Endothelial cell of umbilical vein (primary cell): Measurements from ENCODE around the gene GATM. TPM values are rescaled to one million over a fixed set of nuclear protein-coding genes. Genes with fewer than 3 reads are reported as not detected.

Source experiments
- BruUV-seq: library from RNA; stranded (reverse); fragments of 400-500 nt; replicated peaks from 2 replicates; lab custom pipeline; 2021; lab: Mats Ljungman, UMichigan
- CTCF ChIA-PET: fragments of 300-600, 350-600 bp; sonication (Branson Sonifier 250); formaldehyde crosslinking; loops from one replicate; lab custom pipeline; 2021; ENCODE audit warnings: antibody characterized with exemption, inconsistent platforms; lab: Charles Lee
- POLR2A ChIA-PET: fragments of 300-600, 350-600 bp; sonication (Branson Sonifier 250); formaldehyde crosslinking; loops from one replicate; lab custom pipeline; 2021; ENCODE audit warnings: antibody characterized with exemption, inconsistent platforms; lab: Charles Lee
- DNase-seq: peaks from one replicate; pipeline ENCODE4 v3.0.0-alpha.2; 2011; ENCODE audit warnings: low read depth, low spot score
- FAIRE-seq: peaks from 2 replicates; lab custom pipeline; 2011; peaks lifted over from hg19 to GRCh38; lab: Jason Lieb, UNC
- H2AFZ ChIP-seq: 2 replicates; pipeline ENCODE4 v1.6.0; 2012; ENCODE audit warnings: low read depth, low read length, control low read depth, inconsistent platforms
- H3K27ac ChIP-seq: 2 replicates; pipeline ENCODE4 v1.5.1; 2011; ENCODE audit warnings: low read depth, mild to moderate bottlenecking, control low read depth, low read length, moderate library complexity; ENCODE audit not compliant: insufficient read depth
- H3K27me3 ChIP-seq, 2 experiments: 2 replicates each; pipeline versions ENCODE4 v1.6.0 to v1.6.1; 2011; ENCODE audit warnings: low read length in 2 of 2, mixed read lengths in 1 of 2; ENCODE audit not compliant: control insufficient read depth in 2 of 2, insufficient read depth in 2 of 2
- H3K36me3 ChIP-seq, 2 experiments: 2 replicates in 1 of 2; 3 replicates in 1 of 2; pipeline ENCODE4 v1.5.1; 2011; ENCODE audit warnings: low read length in 2 of 2, mild to moderate bottlenecking in 1 of 2, moderate library complexity in 1 of 2; ENCODE audit not compliant: control insufficient read depth in 2 of 2, insufficient read depth in 2 of 2; ENCODE audit errors: extremely low read depth in 1 of 2
- H3K4me1 ChIP-seq: 3 replicates; pipeline ENCODE4 v1.5.1; 2011; ENCODE audit warnings: mild to moderate bottlenecking, low read length; ENCODE audit not compliant: control insufficient read depth, insufficient read depth; ENCODE audit errors: extremely low read depth
- H3K4me2 ChIP-seq: 2 replicates; pipeline ENCODE4 v1.6.1; 2011; ENCODE audit warnings: low read length, control low read depth, mixed read lengths; ENCODE audit not compliant: insufficient read depth
- H3K4me3 ChIP-seq, 3 experiments: fragments of 200-600 bp in 1 of 3; sonication (generic), shearing (Covaris generic) in 1 of 3; replicated peaks in 1 of 3; 2 replicates each; pipeline ENCODE4 v1.5.1; 2011 to 2016; ENCODE audit warnings: control low read depth in 3 of 3, low read length in 3 of 3, mild to moderate bottlenecking in 2 of 3, inconsistent platforms in 1 of 3, low read depth in 1 of 3, moderate library complexity in 1 of 3; ENCODE audit not compliant: insufficient read depth in 1 of 3
- H3K79me2 ChIP-seq: 2 replicates; pipeline ENCODE4 v1.6.0; 2012; ENCODE audit warnings: low read length, inconsistent platforms; ENCODE audit not compliant: control insufficient read depth, insufficient read depth
- H3K9ac ChIP-seq: replicated peaks from 2 replicates; pipeline ENCODE3; 2011; ENCODE audit warnings: low read length, control low read depth; ENCODE audit not compliant: insufficient read depth; ENCODE audit errors: extremely low read depth
- H3K9me1 ChIP-seq: replicated peaks from 3 replicates; pipeline ENCODE4 v1.6.0; 2011; ENCODE audit warnings: mild to moderate bottlenecking, low read length; ENCODE audit not compliant: control insufficient read depth, insufficient read depth; ENCODE audit errors: extremely low read depth
- H3K9me3 ChIP-seq: replicated peaks from 2 replicates; pipeline ENCODE4 v1.5.1; 2012; ENCODE audit warnings: low read length, inconsistent platforms; ENCODE audit not compliant: control insufficient read depth, insufficient read depth
- H4K20me1 ChIP-seq: replicated peaks from 2 replicates; pipeline ENCODE3; 2011; ENCODE audit warnings: mild to moderate bottlenecking, low read length; ENCODE audit not compliant: control insufficient read depth, insufficient read depth; ENCODE audit errors: extremely low read depth
- EZH2 ChIP-seq: IDR thresholded peaks from 2 replicates; pipeline ENCODE4 v1.6.1; 2012; ENCODE audit warnings: borderline replicate concordance, low read depth, mild to moderate bottlenecking, moderate library complexity, low read length, inconsistent platforms; ENCODE audit not compliant: severe bottlenecking
- FOS ChIP-seq: IDR thresholded peaks from 2 replicates; pipeline ENCODE4 v1.6.1; 2011; ENCODE audit warnings: mild to moderate bottlenecking, low read length, moderate library complexity, borderline replicate concordance; ENCODE audit not compliant: insufficient read depth
- GATA2 ChIP-seq: IDR thresholded peaks from 2 replicates; pipeline ENCODE4 v1.7.0; 2011; ENCODE audit warnings: low read depth, mild to moderate bottlenecking, moderate library complexity, mixed read lengths, low read length; ENCODE audit not compliant: insufficient read length, insufficient read depth
- JUN ChIP-seq: IDR thresholded peaks from 2 replicates; pipeline ENCODE4 v1.6.1; 2011; ENCODE audit warnings: borderline replicate concordance, low read depth; ENCODE audit not compliant: insufficient read length, insufficient read depth
- MYC ChIP-seq: IDR thresholded peaks from one replicate; pipeline ENCODE4 v1.6.1; 2011; ENCODE audit warnings: mild to moderate bottlenecking, low read depth, low read length
- POLR2A ChIP-seq: IDR thresholded peaks from 2 replicates; pipeline ENCODE4 v1.6.1; 2012; ENCODE audit warnings: low read depth, mild to moderate bottlenecking, control low read depth, low read length
- POLR2AphosphoS5 ChIP-seq: IDR thresholded peaks from 2 replicates; pipeline ENCODE4 v1.6.1; 2012; ENCODE audit warnings: low read depth, mild to moderate bottlenecking, control low read depth, low read length, moderate library complexity; ENCODE audit not compliant: insufficient read depth
- dilution Hi-C: fragments of 300-500 bp; cut with MboI; formaldehyde crosslinking; loops from one replicate; pipeline ENCODE4 v1.15.0; 2019; ENCODE audit warnings: low sequenced_read_pairs; ENCODE audit not compliant: extremely low pct_ligation_motif_present
- intact Hi-C: fragments of 100-400 bp; cut with micrococcal nuclease; formaldehyde crosslinking; loops from one replicate; pipeline ENCODE4 v1.10.0; 2022
- polyA plus RNA-seq, 4 experiments: library from polyadenylated mRNA; depleted of rRNA in 3 of 4; stranded (reverse) in 3 of 4; unstranded in 1 of 4; fragments of >200 nt; gene quantifications; 2 replicates each; pipeline versions ENCODE4 v1.2.1 to v1.2.3, GENCODE V29; 2011 to 2012; ENCODE audit warnings: missing spikeins in 1 of 4
- total RNA-seq: library from RNA; stranded (reverse); gene quantifications from 2 replicates; pipeline ENCODE4 v1.2.3, GENCODE V29; 2021
- TF ChIP-seq, protein P1 (sequence below), 2 donors: IDR thresholded peaks; 1 replicate in 1 of 2; 2 replicates in 1 of 2; pipeline ENCODE4 v1.5.1; 2011; ENCODE audit warnings: low read length in 2 of 2, mild to moderate bottlenecking in 2 of 2, moderate library complexity in 2 of 2, control low read depth in 1 of 2, inconsistent platforms in 1 of 2, low read depth in 1 of 2; ENCODE audit not compliant: insufficient read depth in 1 of 2; ENCODE audit errors: extremely low read depth in 1 of 2
- TF ChIP-seq, protein P2 (sequence below): IDR thresholded peaks from 2 replicates; pipeline ENCODE4 v1.6.1; 2011; ENCODE audit not compliant: insufficient read depth, insufficient read length

The GATM gene
- total and polyA plus RNA-seq, 2 donors (not counting 3 experiments of a cell fraction or from before 2014, with no cell fraction given): 0.21 to 0.60 TPM

- no peak for TF ChIP-seq POLR2AphosphoS5
- peak; percentile 81 for TF ChIP-seq EZH2
- Histone ChIP-seq H2AFZ (peak overlapping the region; percentile 84), H3K9me3 (no peaks in the 10 kb centered on the region), H3K4me1 (peaks cover 13% of the 10 kb centered on the region), H3K9me1 (no peaks in the 10 kb centered on the region), H3K4me3 (peak overlapping the region in 2 of 3 experiments; percentile 35 to 40), H4K20me1 (no peaks in the 10 kb centered on the region), H3K27ac (no peak overlapping the region), H3K4me2 (peak overlapping the region; percentile 80), H3K79me2 (no peaks in the 10 kb centered on the region), H3K9ac (no peak overlapping the region), H3K36me3 (no peaks in the 10 kb centered on the region), H3K27me3 (peaks cover 41 to 64% of the 10 kb centered on the region in 2 experiments)
- DNase-seq (peak; percentile 4), FAIRE-seq (no peak)
- POLR2A ChIA-PET: no interaction called here
- no TSS peak for BruUV-seq
- intact Hi-C loops (loop anchor here (2.0 kb wide), 1 partner anchor 25 kb away; a partner anchor contains a TSS), dilution Hi-C loops (no loop called here)
- CTCF ChIA-PET: interaction anchor here (0.8 to 3.8 kb wide), 7 partner anchors 9 to 260 kb away, joined by 3 to 15 read pairs (median 6); a partner anchor contains a TSS
These were observed 665 bp downstream of the GATM start for GRCh38 chr15:45377609-45378148.

DNA sequence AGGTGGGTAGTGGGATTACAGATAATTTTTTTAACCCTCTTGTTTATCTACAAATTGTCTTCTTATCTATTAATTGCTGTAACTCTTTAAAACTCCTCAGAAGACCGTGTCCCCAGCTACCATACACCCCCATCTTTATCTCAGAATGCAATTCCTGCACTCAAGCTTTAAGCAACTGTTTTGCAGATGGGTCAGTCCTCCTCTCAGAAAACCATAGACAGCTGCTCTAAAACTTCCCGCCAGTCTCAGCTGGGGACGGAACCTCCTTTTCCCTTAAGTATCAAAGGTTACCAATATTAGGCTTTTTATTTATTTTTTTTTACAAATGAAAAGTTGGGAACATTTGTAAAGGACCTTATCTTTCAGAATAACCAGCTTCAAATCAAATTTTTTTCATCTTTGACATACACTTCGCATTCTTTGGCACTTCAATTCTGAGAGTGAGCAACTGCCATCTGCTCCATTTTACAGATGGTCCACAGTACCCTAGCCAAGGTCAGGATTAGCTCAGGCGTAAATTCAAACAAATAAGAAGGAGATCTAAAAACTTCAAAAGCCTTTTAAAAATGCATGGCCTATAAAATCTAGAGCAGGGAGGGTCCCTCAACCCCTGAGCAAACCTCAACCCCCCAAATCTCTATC is 1.3 kb downstream of the GATM start:
- no peak overlapping the region for H2AFZ ChIP-seq
- FAIRE-seq (no peak), DNase-seq (no peak)
- TF ChIP-seq, protein P1, sequence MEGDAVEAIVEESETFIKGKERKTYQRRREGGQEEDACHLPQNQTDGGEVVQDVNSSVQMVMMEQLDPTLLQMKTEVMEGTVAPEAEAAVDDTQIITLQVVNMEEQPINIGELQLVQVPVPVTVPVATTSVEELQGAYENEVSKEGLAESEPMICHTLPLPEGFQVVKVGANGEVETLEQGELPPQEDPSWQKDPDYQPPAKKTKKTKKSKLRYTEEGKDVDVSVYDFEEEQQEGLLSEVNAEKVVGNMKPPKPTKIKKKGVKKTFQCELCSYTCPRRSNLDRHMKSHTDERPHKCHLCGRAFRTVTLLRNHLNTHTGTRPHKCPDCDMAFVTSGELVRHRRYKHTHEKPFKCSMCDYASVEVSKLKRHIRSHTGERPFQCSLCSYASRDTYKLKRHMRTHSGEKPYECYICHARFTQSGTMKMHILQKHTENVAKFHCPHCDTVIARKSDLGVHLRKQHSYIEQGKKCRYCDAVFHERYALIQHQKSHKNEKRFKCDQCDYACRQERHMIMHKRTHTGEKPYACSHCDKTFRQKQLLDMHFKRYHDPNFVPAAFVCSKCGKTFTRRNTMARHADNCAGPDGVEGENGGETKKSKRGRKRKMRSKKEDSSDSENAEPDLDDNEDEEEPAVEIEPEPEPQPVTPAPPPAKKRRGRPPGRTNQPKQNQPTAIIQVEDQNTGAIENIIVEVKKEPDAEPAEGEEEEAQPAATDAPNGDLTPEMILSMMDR (IDR thresholded peaks at IDR 0.05; ENCODE audit: extremely low read depth in 1 of 2, insufficient read depth in 1 of 2, low read depth in 1 of 2, low read length in 2 of 2): no peak
- TF ChIP-seq POLR2AphosphoS5: no peak
- TF ChIP-seq JUN: no peak
- TF ChIP-seq POLR2A: no peak
- no peak for TF ChIP-seq FOS
- TF ChIP-seq EZH2: no peak
- TF ChIP-seq, protein P2, sequence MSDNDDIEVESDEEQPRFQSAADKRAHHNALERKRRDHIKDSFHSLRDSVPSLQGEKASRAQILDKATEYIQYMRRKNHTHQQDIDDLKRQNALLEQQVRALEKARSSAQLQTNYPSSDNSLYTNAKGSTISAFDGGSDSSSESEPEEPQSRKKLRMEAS: no peak
- TF ChIP-seq MYC: no peak
- no peak for TF ChIP-seq GATA2
- peaks cover 41 to 69% of the 10 kb centered on the region in 2 experiments for H3K27me3 ChIP-seq
- no peak overlapping the region for H3K4me3 ChIP-seq
- peaks cover 13% of the 10 kb centered on the region for H3K4me1 ChIP-seq
- H3K79me2 ChIP-seq: no peaks in the 10 kb centered on the region
- dilution Hi-C loops (no loop called here), intact Hi-C loops (no loop called here)
- CTCF ChIA-PET: interaction anchor here (1.9 to 3.8 kb wide), 3 partner anchors 25 to 213 kb away, joined by 7 to 15 read pairs (median 7); a partner anchor contains a TSS
- POLR2A ChIA-PET: no interaction called here
- no TSS peak for BruUV-seq
- H4K20me1 ChIP-seq: no peaks in the 10 kb centered on the region
- no peaks in the 10 kb centered on the region for H3K9me3 ChIP-seq
- no peak overlapping the region for H3K9ac ChIP-seq
- H3K9me1 ChIP-seq: no peaks in the 10 kb centered on the region
- H3K4me2 ChIP-seq: peak overlapping the region; percentile 80
- no peaks in the 10 kb centered on the region for H3K36me3 ChIP-seq
- H3K27ac ChIP-seq: no peak overlapping the region
